ENCODE measurements around the gene PRKACB. TPM values are rescaled to one million over a fixed set of nuclear protein-coding genes. Genes with fewer than 3 reads are reported as not detected.

The PRKACB gene
- total RNA-seq, 1 donor from 2014 or later, result 18.7 TPM

GRCh38 chr1:84163123-84163931 is 19.3 kb downstream of the PRKACB start:
- intact Hi-C loops (cut with DNase I), result no loop called here
- Histone ChIP-seq H3K4me1 (peaks cover 15% of the 10 kb centered on the region), H3K9me3 (no peaks in the 10 kb centered on the region), H3K36me3 (no peaks in the 10 kb centered on the region), H3K27ac (no peak overlapping the region), H3K27me3 (no peaks in the 10 kb centered on the region), H3K4me3 (no peak overlapping the region)
- DNase-seq (ENCODE audit: extremely low spot score in 2 of 2), result no peak
- TF ChIP-seq POLR2AphosphoS5 (IDR thresholded peaks at IDR 0.05; ENCODE audit: insufficient read depth in 1 of 2, low read depth in 1 of 2), result no peak
- no peak for TF ChIP-seq POLR2A (IDR thresholded peaks at IDR 0.05)
- TF ChIP-seq, protein P1, sequence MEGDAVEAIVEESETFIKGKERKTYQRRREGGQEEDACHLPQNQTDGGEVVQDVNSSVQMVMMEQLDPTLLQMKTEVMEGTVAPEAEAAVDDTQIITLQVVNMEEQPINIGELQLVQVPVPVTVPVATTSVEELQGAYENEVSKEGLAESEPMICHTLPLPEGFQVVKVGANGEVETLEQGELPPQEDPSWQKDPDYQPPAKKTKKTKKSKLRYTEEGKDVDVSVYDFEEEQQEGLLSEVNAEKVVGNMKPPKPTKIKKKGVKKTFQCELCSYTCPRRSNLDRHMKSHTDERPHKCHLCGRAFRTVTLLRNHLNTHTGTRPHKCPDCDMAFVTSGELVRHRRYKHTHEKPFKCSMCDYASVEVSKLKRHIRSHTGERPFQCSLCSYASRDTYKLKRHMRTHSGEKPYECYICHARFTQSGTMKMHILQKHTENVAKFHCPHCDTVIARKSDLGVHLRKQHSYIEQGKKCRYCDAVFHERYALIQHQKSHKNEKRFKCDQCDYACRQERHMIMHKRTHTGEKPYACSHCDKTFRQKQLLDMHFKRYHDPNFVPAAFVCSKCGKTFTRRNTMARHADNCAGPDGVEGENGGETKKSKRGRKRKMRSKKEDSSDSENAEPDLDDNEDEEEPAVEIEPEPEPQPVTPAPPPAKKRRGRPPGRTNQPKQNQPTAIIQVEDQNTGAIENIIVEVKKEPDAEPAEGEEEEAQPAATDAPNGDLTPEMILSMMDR (IDR thresholded peaks at IDR 0.05), result no peak

GRCh38 chr1:84164161-84164560 is 20.1 kb downstream of the PRKACB start:
- Histone ChIP-seq H3K27ac (no peak overlapping the region), H3K9me3 (no peaks in the 10 kb centered on the region), H3K4me1 (peaks cover 15% of the 10 kb centered on the region), H3K4me3 (no peak overlapping the region), H3K27me3 (no peaks in the 10 kb centered on the region), H3K36me3 (no peaks in the 10 kb centered on the region)
- TF ChIP-seq POLR2A (IDR thresholded peaks at IDR 0.05) (no peak), POLR2AphosphoS5 (IDR thresholded peaks at IDR 0.05; ENCODE audit: insufficient read depth in 1 of 2, low read depth in 1 of 2) (no peak)
- TF ChIP-seq, protein P1 (IDR thresholded peaks at IDR 0.05), result no peak
- intact Hi-C loops (cut with DNase I), result no loop called here
- no peak for DNase-seq (ENCODE audit: extremely low spot score in 2 of 2)

GRCh38 chr1:84164567-84165021 is 20.5 kb downstream of the PRKACB start:
- Histone ChIP-seq H3K4me3 (no peak overlapping the region), H3K9me3 (no peaks in the 10 kb centered on the region), H3K36me3 (no peaks in the 10 kb centered on the region), H3K27me3 (no peaks in the 10 kb centered on the region), H3K4me1 (peaks cover 15% of the 10 kb centered on the region), H3K27ac (no peak overlapping the region)
- intact Hi-C loops (cut with DNase I), result no loop called here
- no peak for DNase-seq (ENCODE audit: extremely low spot score in 2 of 2)
- TF ChIP-seq POLR2A (IDR thresholded peaks at IDR 0.05) (no peak), POLR2AphosphoS5 (IDR thresholded peaks at IDR 0.05; ENCODE audit: insufficient read depth in 1 of 2, low read depth in 1 of 2) (no peak)
- TF ChIP-seq, protein P1 (IDR thresholded peaks at IDR 0.05), result no peak

DNA sequence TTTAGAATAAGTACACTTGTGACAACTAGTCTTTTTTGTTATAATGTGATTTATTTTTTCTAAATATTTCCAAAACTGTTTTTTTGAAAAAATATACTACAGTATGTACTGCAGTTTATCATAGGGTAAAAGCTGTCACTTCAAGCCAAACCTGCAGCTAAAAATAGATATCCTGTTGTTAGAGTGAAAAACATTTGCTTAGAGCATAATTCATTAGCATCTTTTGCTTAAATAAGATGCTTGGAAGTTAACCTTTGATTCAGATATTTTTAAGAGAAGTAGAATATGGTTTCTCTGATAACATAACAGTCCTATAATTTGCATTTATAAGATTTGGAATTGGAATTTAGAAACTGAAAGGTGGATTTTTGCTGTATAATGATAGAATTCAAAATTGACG is 21.5 kb downstream of the PRKACB start:
- H3K9me3 ChIP-seq, result no peaks in the 10 kb centered on the region
- no peak for DNase-seq (ENCODE audit: extremely low spot score in 2 of 2)
- H3K4me3 ChIP-seq, result no peak overlapping the region
- intact Hi-C loops (cut with DNase I), result no loop called here
- H3K27ac ChIP-seq, result no peak overlapping the region
- no peaks in the 10 kb centered on the region for H3K36me3 ChIP-seq
- H3K27me3 ChIP-seq, result no peaks in the 10 kb centered on the region
- no peak for TF ChIP-seq POLR2AphosphoS5 (IDR thresholded peaks at IDR 0.05; ENCODE audit: insufficient read depth in 1 of 2, low read depth in 1 of 2)
- TF ChIP-seq, protein P1 (IDR thresholded peaks at IDR 0.05), result no peak
- TF ChIP-seq POLR2A (IDR thresholded peaks at IDR 0.05), result no peak
- peaks cover 15% of the 10 kb centered on the region for H3K4me1 ChIP-seq

DNA sequence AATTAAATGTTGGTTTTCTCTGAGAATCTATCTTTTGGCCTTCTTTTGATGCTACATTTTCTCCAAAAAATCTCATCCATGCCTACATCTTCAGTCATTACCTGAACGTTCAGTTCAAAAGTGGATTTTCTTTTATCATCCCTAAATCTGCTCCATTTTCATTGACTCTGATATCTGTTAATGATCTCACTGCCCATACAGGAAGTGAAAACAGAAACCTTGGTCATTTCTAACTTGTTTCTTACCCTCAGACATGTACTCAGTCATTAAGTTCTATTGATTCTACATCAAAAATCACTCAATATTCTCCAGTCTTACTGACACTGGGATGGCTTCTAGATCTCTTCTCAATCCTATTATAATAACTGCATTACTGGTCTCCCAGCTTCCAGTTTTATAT is 22.7 kb downstream of the PRKACB start:
- intact Hi-C loops (cut with DNase I), result no loop called here
- no peak overlapping the region for H3K27ac ChIP-seq
- H3K27me3 ChIP-seq, result no peaks in the 10 kb centered on the region
- H3K4me1 ChIP-seq, result peaks cover 15% of the 10 kb centered on the region
- no peaks in the 10 kb centered on the region for H3K36me3 ChIP-seq
- H3K4me3 ChIP-seq, result no peak overlapping the region
- TF ChIP-seq, protein P1 (IDR thresholded peaks at IDR 0.05), result no peak
- TF ChIP-seq POLR2AphosphoS5 (IDR thresholded peaks at IDR 0.05; ENCODE audit: insufficient read depth in 1 of 2, low read depth in 1 of 2) (no peak), POLR2A (IDR thresholded peaks at IDR 0.05) (no peak)
- no peaks in the 10 kb centered on the region for H3K9me3 ChIP-seq
- no peak for DNase-seq (ENCODE audit: extremely low spot score in 2 of 2)
